ENCODE measurements around the gene CA9.

Gene CA9

DNA sequence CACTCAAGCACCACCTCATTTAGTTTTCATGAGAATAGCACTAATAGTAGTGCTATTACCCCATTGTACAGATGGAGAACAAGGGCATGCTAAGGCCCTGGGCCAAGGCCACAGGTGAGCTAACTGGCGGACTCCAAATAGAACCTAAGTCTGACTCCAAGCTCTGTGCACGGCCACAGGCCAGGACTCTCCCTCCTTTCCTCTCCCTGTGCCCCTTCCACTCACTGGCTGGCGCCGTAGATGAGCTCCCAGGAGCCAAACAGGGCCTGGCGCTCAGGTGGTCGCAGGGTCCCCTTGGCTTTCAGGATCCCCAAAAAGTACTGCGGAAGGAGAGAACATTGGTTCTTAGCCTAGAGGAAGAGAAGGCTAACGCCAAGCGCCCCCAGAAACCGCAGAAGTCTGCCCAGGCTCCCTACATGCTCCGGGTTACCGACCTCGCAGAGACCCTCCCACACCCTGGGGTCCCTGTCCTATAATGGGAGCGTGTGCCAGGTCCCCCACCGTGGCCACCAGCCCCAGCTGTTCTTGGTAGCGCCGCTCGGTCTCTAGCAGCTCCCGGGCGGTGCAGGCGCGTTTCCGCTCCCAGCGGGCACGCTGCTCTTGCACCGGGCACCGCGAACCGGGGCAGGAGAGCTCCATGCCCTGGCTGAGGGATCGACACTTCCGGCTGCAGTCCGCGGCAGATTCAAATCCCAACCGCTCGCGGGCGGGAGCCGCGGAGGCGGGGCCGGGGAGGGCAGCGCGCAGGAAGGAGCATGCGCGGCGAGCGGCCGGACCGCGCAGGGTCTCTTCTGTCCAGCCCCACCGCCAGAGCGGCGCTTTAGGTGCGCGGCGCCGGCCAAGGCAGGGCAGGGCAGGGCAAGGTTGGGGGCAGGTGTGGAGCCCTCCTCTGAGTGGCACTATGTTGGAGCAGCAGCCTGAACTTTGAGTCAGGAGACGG, 8.9 kb upstream of the CA9 start, which contains the start of gene ARHGEF39:
Gene ARHGEF39, minus strand, starts transcription at position 665 of the 940 bp plus-strand sequence. Its CDS starts 26 bp downstream, at position 639.
- Histone ChIP-seq H3K27ac (ENCODE audit: low read length) (peak within 1 kb of the TSS; percentile 40), H3K9me3 (ENCODE audit: control insufficient read depth, low read depth, low read length) (no peaks in the 10 kb centered on the region), H3K27me3 (ENCODE audit: control insufficient read depth, insufficient read depth, low read length) (no peaks in the 10 kb centered on the region), H3K36me3 (ENCODE audit: control insufficient read depth, low read depth, low read length) (peaks cover 30% of the 10 kb centered on the region), H3K4me3 (ENCODE audit: low read length) (peak within 1 kb of the TSS; percentile 73), H3K9ac (ENCODE audit: low read length) (peak within 1 kb of the TSS; percentile 75), H3K4me1 (ENCODE audit: control insufficient read depth, low read depth, low read length) (peaks cover 10% of the 10 kb centered on the region)

GRCh38 chr9:35665471-35665818, 8.3 kb upstream of the CA9 start:
- Histone ChIP-seq H3K27ac (ENCODE audit: low read length) (no peak overlapping the region), H3K36me3 (ENCODE audit: control insufficient read depth, low read depth, low read length) (peaks cover 26% of the 10 kb centered on the region), H3K4me1 (ENCODE audit: control insufficient read depth, low read depth, low read length) (peaks cover 10% of the 10 kb centered on the region), H3K9ac (ENCODE audit: low read length) (no peak overlapping the region), H3K27me3 (ENCODE audit: control insufficient read depth, insufficient read depth, low read length) (no peaks in the 10 kb centered on the region), H3K4me3 (ENCODE audit: low read length) (peak overlapping the region; percentile 73), H3K9me3 (ENCODE audit: control insufficient read depth, low read depth, low read length) (no peaks in the 10 kb centered on the region)

DNA sequence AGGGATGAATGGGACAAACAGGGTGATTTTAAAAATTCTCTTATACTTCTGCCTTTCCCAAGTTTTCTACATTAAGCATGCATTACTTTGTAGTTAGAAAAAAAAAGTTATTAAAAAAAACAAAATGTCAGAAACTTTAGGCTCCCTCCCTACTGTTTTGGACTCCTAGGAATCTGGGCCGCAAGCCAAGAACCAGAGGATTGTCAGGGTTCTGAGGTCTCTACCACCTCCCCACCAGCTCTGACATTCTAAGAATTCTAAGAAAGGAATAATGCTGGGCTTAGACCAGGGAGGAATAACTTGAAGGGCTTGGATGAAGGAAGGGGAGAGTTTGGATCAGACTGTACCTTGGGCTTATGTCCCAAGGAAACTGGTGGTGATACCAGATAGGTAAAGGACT, 7.7 kb upstream of the CA9 start:
- Histone ChIP-seq H3K27me3 (ENCODE audit: control insufficient read depth, insufficient read depth, low read length) (no peaks in the 10 kb centered on the region), H3K9me3 (ENCODE audit: control insufficient read depth, low read depth, low read length) (no peaks in the 10 kb centered on the region), H3K4me1 (ENCODE audit: control insufficient read depth, low read depth, low read length) (peaks cover 10% of the 10 kb centered on the region), H3K27ac (ENCODE audit: low read length) (no peak overlapping the region), H3K36me3 (ENCODE audit: control insufficient read depth, low read depth, low read length) (peaks cover 20% of the 10 kb centered on the region), H3K9ac (ENCODE audit: low read length) (no peak overlapping the region), H3K4me3 (ENCODE audit: low read length) (no peak overlapping the region)

DNA sequence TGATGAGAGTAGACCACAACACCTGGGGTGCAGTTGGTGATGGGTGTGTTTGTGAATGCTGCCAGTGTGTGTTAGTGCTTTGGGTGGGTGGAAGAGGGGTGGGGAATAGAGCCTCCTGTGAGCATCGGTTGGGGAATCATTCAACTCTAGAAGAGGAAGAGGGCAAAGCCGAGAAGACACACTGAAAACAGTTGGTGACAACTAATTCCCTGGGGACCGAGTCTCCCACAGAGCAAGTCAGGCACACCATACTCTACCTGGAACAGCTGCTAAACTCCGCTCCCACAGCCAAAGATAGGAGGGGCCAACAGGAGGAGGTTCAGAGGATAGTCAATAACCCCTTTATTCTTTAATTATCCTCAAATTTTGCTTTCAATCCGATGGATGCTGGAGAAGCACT, 7.2 kb upstream of the CA9 start:
- Histone ChIP-seq H3K36me3 (ENCODE audit: control insufficient read depth, low read depth, low read length) (peaks cover 18% of the 10 kb centered on the region), H3K27ac (ENCODE audit: low read length) (no peak overlapping the region), H3K9ac (ENCODE audit: low read length) (no peak overlapping the region), H3K9me3 (ENCODE audit: control insufficient read depth, low read depth, low read length) (no peaks in the 10 kb centered on the region), H3K27me3 (ENCODE audit: control insufficient read depth, insufficient read depth, low read length) (no peaks in the 10 kb centered on the region), H3K4me1 (ENCODE audit: control insufficient read depth, low read depth, low read length) (peaks cover 10% of the 10 kb centered on the region), H3K4me3 (ENCODE audit: low read length) (no peak overlapping the region)

- Histone ChIP-seq H3K4me1 (ENCODE audit: control insufficient read depth, low read depth, low read length) (peaks cover 10% of the 10 kb centered on the region), H3K4me3 (ENCODE audit: low read length) (no peak overlapping the region), H3K9ac (ENCODE audit: low read length) (no peak overlapping the region), H3K27me3 (ENCODE audit: control insufficient read depth, insufficient read depth, low read length) (no peaks in the 10 kb centered on the region), H3K9me3 (ENCODE audit: control insufficient read depth, low read depth, low read length) (no peaks in the 10 kb centered on the region), H3K27ac (ENCODE audit: low read length) (no peak overlapping the region), H3K36me3 (ENCODE audit: control insufficient read depth, low read depth, low read length) (peaks cover 4% of the 10 kb centered on the region)
Measured at GRCh38 chr9:35667939-35668338, 5.8 kb upstream of the CA9 start.

GRCh38 chr9:35669331-35670145, 4.2 kb upstream of the CA9 start:
- H3K36me3 ChIP-seq (ENCODE audit: control insufficient read depth, low read depth, low read length) = no peaks in the 10 kb centered on the region
- no peak overlapping the region for H3K27ac ChIP-seq (ENCODE audit: low read length)
- H3K27me3 ChIP-seq (ENCODE audit: control insufficient read depth, insufficient read depth, low read length) = peaks cover 2% of the 10 kb centered on the region

DNA sequence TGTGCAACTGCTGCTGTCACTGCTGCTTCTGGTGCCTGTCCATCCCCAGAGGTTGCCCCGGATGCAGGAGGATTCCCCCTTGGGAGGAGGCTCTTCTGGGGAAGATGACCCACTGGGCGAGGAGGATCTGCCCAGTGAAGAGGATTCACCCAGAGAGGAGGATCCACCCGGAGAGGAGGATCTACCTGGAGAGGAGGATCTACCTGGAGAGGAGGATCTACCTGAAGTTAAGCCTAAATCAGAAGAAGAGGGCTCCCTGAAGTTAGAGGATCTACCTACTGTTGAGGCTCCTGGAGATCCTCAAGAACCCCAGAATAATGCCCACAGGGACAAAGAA, 265 bp downstream of the CA9 start:
- Histone ChIP-seq H3K36me3 (ENCODE audit: control insufficient read depth, low read depth, low read length) (no peaks in the 10 kb centered on the region), H3K27me3 (ENCODE audit: control insufficient read depth, insufficient read depth, low read length) (peaks cover 15% of the 10 kb centered on the region), H3K9me3 (ENCODE audit: control insufficient read depth, low read depth, low read length) (no peaks in the 10 kb centered on the region), H3K4me3 (ENCODE audit: low read length) (no peak overlapping the region), H3K27ac (ENCODE audit: low read length) (no peak overlapping the region), H3K4me1 (ENCODE audit: control insufficient read depth, low read depth, low read length) (peaks cover 5% of the 10 kb centered on the region), H3K9ac (ENCODE audit: low read length) (no peak overlapping the region)

More at GRCh38 chr9:35669331-35670145, 4.2 kb upstream of the CA9 start:
- Histone ChIP-seq H3K9me3 (ENCODE audit: control insufficient read depth, low read depth, low read length) (no peaks in the 10 kb centered on the region), H3K4me3 (ENCODE audit: low read length) (no peak overlapping the region), H3K4me1 (ENCODE audit: control insufficient read depth, low read depth, low read length) (peaks cover 4% of the 10 kb centered on the region), H3K9ac (ENCODE audit: low read length) (no peak overlapping the region)

GRCh38 chr9:35675204-35675603, 1.5 kb downstream of the CA9 start:
- Histone ChIP-seq H3K27me3 (ENCODE audit: control insufficient read depth, insufficient read depth, low read length) (peaks cover 15% of the 10 kb centered on the region), H3K27ac (ENCODE audit: low read length) (no peak overlapping the region), H3K9me3 (ENCODE audit: control insufficient read depth, low read depth, low read length) (no peaks in the 10 kb centered on the region), H3K36me3 (ENCODE audit: control insufficient read depth, low read depth, low read length) (no peaks in the 10 kb centered on the region), H3K9ac (ENCODE audit: low read length) (peak overlapping the region; percentile 63), H3K4me3 (ENCODE audit: low read length) (peak overlapping the region; percentile 72), H3K4me1 (ENCODE audit: control insufficient read depth, low read depth, low read length) (peaks cover 8% of the 10 kb centered on the region)

DNA sequence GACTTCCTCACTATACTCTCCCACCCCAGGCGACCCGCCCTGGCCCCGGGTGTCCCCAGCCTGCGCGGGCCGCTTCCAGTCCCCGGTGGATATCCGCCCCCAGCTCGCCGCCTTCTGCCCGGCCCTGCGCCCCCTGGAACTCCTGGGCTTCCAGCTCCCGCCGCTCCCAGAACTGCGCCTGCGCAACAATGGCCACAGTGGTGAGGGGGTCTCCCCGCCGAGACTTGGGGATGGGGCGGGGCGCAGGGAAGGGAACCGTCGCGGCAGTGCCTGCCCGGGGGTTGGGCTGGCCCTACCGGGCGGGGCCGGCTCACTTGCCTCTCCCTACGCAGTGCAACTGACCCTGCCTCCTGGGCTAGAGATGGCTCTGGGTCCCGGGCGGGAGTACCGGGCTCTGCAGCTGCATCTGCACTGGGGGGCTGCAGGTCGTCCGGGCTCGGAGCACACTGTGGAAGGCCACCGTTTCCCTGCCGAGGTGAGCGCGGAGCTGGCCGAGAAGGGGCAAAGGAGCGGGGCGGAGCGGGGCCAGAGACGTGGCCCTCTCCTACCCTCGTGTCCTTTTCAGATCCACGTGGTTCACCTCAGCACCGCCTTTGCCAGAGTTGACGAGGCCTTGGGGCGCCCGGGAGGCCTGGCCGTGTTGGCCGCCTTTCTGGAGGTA, 2.1 kb downstream of the CA9 start:
- no peak overlapping the region for H3K27ac ChIP-seq (ENCODE audit: low read length)
- peaks cover 15% of the 10 kb centered on the region for H3K27me3 ChIP-seq (ENCODE audit: control insufficient read depth, insufficient read depth, low read length)
- H3K4me1 ChIP-seq (ENCODE audit: control insufficient read depth, low read depth, low read length) = peaks cover 8% of the 10 kb centered on the region
- H3K9me3 ChIP-seq (ENCODE audit: control insufficient read depth, low read depth, low read length) = no peaks in the 10 kb centered on the region
- H3K4me3 ChIP-seq (ENCODE audit: low read length) = peak overlapping the region; percentile 72
- H3K9ac ChIP-seq (ENCODE audit: low read length) = peak overlapping the region; percentile 63
- H3K36me3 ChIP-seq (ENCODE audit: control insufficient read depth, low read depth, low read length) = no peaks in the 10 kb centered on the region

- Histone ChIP-seq H3K4me3 (ENCODE audit: low read length) (no peak overlapping the region), H3K4me1 (ENCODE audit: control insufficient read depth, low read depth, low read length) (peaks cover 11% of the 10 kb centered on the region), H3K27me3 (ENCODE audit: control insufficient read depth, insufficient read depth, low read length) (peaks cover 15% of the 10 kb centered on the region), H3K27ac (ENCODE audit: low read length) (no peak overlapping the region), H3K9ac (ENCODE audit: low read length) (no peak overlapping the region), H3K9me3 (ENCODE audit: control insufficient read depth, low read depth, low read length) (no peaks in the 10 kb centered on the region), H3K36me3 (ENCODE audit: control insufficient read depth, low read depth, low read length) (peaks cover 22% of the 10 kb centered on the region)
Measured at GRCh38 chr9:35679091-35679490, 5.4 kb downstream of the CA9 start.

GRCh38 chr9:35679766-35680330, 6.1 kb downstream of the CA9 start:
- H3K4me1 ChIP-seq (ENCODE audit: control insufficient read depth, low read depth, low read length) = peaks cover 11% of the 10 kb centered on the region
- H3K27ac ChIP-seq (ENCODE audit: low read length) = no peak overlapping the region
- H3K36me3 ChIP-seq (ENCODE audit: control insufficient read depth, low read depth, low read length) = peaks cover 29% of the 10 kb centered on the region
- no peaks in the 10 kb centered on the region for H3K9me3 ChIP-seq (ENCODE audit: control insufficient read depth, low read depth, low read length)
- peaks cover 10% of the 10 kb centered on the region for H3K27me3 ChIP-seq (ENCODE audit: control insufficient read depth, insufficient read depth, low read length)
- H3K9ac ChIP-seq (ENCODE audit: low read length) = no peak overlapping the region
- H3K4me3 ChIP-seq (ENCODE audit: low read length) = no peak overlapping the region
